Lower lobe of right lung (tissue), 2 donors: ENCODE measurements around the gene ITPR1. TPM values are rescaled to one million over a fixed set of nuclear protein-coding genes. Genes with fewer than 3 reads are reported as not detected.

ENCODE experiments used
- ATAC-seq, 2 donors: fragments of 200-7000 bp; cut with Tn5 transposase; one replicate each; pipeline ENCODE4 v1.9.1; 2020 to 2022; ENCODE audit warnings: mild to moderate bottlenecking in 2 of 2, moderate library complexity in 2 of 2
- DNase-seq: peaks from one replicate; pipeline ENCODE4 v3.0.0-alpha.2; 2020
- H3K27ac ChIP-seq: fragments of 200-600 bp; one replicate; pipeline ENCODE4 v1.8.0; 2022
- H3K27me3 ChIP-seq: fragments of 200-600 bp; one replicate; pipeline ENCODE4 v1.8.0; 2022; ENCODE audit warnings: low read depth
- H3K36me3 ChIP-seq: fragments of 200-600 bp; one replicate; pipeline ENCODE4 v1.8.0; 2022; ENCODE audit warnings: mild to moderate bottlenecking
- H3K4me1 ChIP-seq: fragments of 200-600 bp; one replicate; pipeline ENCODE4 v1.8.0; 2022
- H3K4me3 ChIP-seq: fragments of 200-600 bp; one replicate; pipeline ENCODE4 v1.8.0; 2022; ENCODE audit warnings: mild to moderate bottlenecking
- H3K9me3 ChIP-seq: fragments of 200-600 bp; one replicate; pipeline ENCODE4 v1.8.0; 2022
- CTCF ChIP-seq: fragments of 200-600 bp; IDR thresholded peaks from one replicate; pipeline ENCODE4 v1.8.0; 2022; ENCODE audit warnings: antibody characterized with exemption, mild to moderate bottlenecking
- intact Hi-C: fragments of 100-400 bp; cut with DNase I; formaldehyde crosslinking; loops from one replicate; pipeline ENCODE4 v1.11.0; 2022
- total RNA-seq: library from RNA; stranded (reverse); fragmentation: NEBNext Ultra II Directional; extraction: Animal tissue kit (Norgen Biotek cat#: 25700); gene quantifications from one replicate; pipeline ENCODE4 v1.2.1, GENCODE V29; 2021
- donor health status: DM: no; HTN: yes; CAD: no; lungs with severe emphysema.

Gene ITPR1
- total RNA-seq, 1 donor from 2014 or later = 69.1 TPM

DNA sequence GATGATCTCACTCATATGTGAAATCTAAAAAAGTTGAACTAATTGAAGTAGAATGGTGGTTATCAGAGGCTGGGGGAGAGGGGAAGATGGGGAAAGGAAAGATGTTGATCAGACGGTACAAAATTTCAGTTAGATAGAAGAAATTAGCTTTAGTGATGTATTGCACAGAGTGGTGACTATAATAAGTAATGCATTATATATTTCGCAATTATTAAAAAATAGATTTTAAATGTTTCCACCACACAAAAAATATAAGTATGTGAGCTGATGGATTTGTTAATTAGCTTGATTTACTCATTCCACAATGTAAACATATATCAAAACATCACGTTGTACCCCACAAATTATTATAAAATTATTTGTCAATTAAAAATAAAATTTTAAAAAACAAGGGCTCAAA, 34.2 kb upstream of the ITPR1 start:
- Histone ChIP-seq H3K4me1 (no peaks in the 10 kb centered on the region), H3K4me3 (no peak overlapping the region), H3K36me3 (no peaks in the 10 kb centered on the region), H3K9me3 (no peaks in the 10 kb centered on the region), H3K27ac (no peak overlapping the region), H3K27me3 (no peaks in the 10 kb centered on the region)
- intact Hi-C loops = no loop called here
- DNase-seq = no peak
- no peak for ATAC-seq
- no peak for TF ChIP-seq CTCF

DNA sequence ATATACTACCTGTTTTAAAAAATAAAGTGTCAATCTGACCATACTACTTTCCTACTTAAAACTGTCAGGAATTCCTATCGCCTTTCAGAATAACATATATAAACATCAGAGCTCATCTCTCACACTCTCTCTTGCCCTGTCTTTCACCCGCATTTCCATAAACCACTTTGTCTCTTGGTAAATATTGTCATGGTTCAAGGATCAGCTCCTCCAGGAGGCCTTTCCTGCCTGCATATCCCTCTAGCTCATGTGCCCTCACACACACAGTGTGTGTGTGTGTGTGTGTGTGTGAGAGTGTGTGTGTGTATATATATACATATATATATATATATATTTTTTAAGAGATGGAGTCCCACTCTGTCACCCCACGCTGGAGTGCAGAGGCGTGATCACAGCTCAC, 32.8 kb upstream of the ITPR1 start:
- no peaks in the 10 kb centered on the region for H3K9me3 ChIP-seq
- intact Hi-C loops = no loop called here
- no peak overlapping the region for H3K27ac ChIP-seq
- H3K36me3 ChIP-seq = no peaks in the 10 kb centered on the region
- H3K27me3 ChIP-seq = no peaks in the 10 kb centered on the region
- no peaks in the 10 kb centered on the region for H3K4me1 ChIP-seq
- no peak for TF ChIP-seq CTCF
- DNase-seq = no peak
- H3K4me3 ChIP-seq = no peak overlapping the region
- no peak for ATAC-seq

DNA sequence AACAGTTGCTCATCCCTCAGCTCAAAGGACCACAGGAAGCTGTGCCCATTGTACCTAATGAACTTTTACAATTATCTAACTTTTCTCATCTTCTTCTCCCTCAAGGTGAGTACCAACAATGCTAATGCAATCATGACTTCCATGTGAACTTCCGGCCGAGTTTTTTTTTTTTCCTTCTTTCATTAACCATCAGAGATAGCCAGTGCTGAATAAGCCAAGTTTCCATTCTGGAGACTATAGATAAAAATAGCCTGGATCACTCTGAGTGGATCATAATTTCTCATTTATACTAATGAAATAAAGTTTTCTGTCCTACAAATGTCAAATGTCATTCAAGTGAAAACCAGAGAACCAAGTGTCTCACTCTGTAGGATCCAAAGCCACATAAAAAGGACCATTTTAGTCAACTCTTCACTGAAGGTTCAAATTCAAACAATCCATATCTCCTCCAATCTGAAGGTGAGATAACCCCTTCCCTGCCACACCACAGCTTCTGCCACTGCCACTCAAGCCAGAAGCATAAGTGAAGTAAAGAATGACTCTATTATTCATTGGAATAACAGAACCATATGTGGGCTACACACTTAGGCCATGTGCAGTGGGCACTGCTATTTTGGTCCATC, 31.6 kb upstream of the ITPR1 start:
- no peak overlapping the region for H3K4me3 ChIP-seq
- H3K9me3 ChIP-seq = no peaks in the 10 kb centered on the region
- TF ChIP-seq CTCF = no peak
- no peak for DNase-seq
- intact Hi-C loops = no loop called here
- no peaks in the 10 kb centered on the region for H3K36me3 ChIP-seq
- no peaks in the 10 kb centered on the region for H3K27me3 ChIP-seq
- no peak for ATAC-seq
- no peak overlapping the region for H3K27ac ChIP-seq
- H3K4me1 ChIP-seq = peaks cover 7% of the 10 kb centered on the region

DNA sequence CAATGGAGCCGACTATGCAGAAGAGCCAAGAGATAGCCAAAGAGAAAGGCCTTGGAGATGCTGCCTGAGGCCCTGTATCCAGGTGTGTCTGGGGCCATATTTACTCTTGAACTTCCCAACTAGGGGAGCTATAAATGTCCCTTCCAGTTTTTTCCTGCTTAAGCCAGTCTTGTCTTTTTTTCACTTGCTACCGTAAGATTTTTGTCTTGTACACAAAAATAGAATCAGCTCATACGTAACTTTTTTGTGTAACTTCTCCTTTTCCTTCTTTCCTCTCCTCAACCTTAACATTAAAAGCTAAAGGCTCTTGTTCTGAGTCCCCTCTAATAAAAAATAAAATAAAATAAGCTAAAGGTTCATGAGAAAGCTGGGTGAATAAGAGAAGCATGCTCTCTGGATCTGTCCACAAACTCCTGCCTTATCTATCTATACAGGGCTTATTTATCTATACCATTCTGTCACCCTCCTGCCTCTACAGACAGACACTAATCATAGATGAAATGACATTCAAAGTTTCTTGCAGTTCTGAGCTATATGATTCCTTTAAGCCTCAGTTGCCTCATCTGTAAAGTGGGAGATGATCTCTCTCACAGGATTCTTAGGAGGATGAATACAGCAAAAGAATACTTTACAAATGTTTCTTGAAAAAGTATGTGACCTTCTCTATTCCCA, 30.6 kb upstream of the ITPR1 start:
- ATAC-seq (no peak), DNase-seq (no peak)

GRCh38 chr3:4464576-4464975, 28.6 kb upstream of the ITPR1 start:
- Histone ChIP-seq H3K4me3 (no peak overlapping the region), H3K27me3 (no peaks in the 10 kb centered on the region), H3K9me3 (no peaks in the 10 kb centered on the region), H3K4me1 (peaks cover 15% of the 10 kb centered on the region), H3K27ac (no peak overlapping the region), H3K36me3 (no peaks in the 10 kb centered on the region)
- no peak for ATAC-seq
- DNase-seq = no peak
- intact Hi-C loops = no loop called here
- no peak for TF ChIP-seq CTCF

More for the DNA sequence above, 30.6 kb upstream of the ITPR1 start:
- no peaks in the 10 kb centered on the region for H3K27me3 ChIP-seq
- intact Hi-C loops = no loop called here
- no peak for TF ChIP-seq CTCF
- H3K4me1 ChIP-seq = peaks cover 13% of the 10 kb centered on the region
- no peaks in the 10 kb centered on the region for H3K36me3 ChIP-seq
- H3K9me3 ChIP-seq = no peaks in the 10 kb centered on the region
- no peak overlapping the region for H3K27ac ChIP-seq
- H3K4me3 ChIP-seq = no peak overlapping the region
